Activated naive CD4-positive, alpha-beta T cell treated with Interleukin-2 at 50 U/mL for 16 hours (primary cell): ENCODE data around the gene MATN3.

Experiments used
- DNase-seq: peaks from one replicate; pipeline ENCODE4 v3.0.0-alpha.2; 2020

Gene MATN3

DNA sequence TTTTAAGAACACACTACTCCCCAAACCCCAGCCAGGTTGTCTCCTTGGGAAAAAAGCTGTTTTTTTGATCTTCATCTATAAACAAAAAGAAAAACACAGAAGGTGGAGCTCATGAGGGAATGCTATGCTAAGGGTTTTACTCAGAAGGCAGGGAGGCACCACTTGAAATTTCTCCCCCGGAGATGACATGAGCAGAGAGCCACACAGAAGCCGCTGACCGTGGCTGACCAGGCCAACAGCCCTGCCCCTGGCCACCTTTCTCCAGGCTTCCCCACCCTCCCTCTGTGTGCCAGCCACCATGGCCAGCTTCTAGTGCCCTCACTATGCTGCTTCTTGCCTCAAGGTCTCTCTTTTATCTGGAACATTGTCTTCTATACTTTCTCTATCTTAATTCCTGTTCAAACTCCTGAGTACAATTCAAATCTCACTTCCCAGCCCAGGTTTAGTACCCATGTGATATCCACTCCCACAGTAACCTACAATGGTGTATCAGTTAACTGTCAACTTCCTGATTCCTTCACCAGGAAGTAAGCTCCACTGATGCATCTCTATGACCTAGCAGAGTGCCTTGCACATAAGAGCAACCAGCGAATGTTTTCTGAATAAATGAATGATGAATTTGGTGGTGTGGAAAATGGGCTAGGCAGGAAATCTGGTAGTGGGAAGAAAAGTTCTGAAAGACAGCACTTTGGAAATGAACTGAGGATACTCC, 23.6 kb upstream of the MATN3 start:
- DNase-seq: no peak

DNA sequence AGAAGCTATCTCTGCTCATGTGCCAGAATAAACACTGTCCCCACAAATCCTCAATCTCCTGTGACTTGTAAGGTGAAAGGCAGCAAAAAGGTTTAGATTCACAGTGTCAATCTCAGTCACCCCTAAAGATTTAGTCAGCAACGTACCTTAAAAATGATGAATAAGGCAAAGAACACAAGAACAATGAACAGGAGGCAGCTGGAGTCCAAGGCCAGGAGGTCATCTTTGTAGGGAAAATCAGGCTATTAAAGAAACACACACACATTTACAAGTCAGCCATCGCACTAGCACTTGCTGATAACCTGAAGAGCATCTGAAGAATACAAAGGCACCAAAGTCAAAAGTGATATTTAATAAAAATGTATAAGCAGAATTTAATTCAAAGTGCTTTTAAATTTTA, 22.4 kb upstream of the MATN3 start:
- no peak for DNase-seq

DNA sequence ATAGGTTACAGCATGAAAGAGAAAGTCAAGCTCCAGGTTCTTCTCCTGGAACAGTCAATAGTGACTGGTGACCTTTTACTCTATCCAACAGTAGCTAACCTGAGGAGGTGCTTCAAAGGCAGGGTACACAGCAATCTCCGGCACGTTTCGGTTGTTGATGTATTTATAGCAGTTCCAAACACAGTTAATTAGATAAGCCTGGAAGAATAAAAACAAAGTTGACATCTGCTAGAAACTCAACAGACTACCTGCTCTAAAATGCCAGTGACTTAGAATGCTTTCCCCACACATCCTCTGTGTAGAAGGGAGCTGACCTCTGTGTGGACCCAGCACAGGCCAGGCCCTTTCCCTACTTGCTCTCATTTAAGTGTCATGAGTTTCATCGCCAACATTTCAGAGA, 21.8 kb upstream of the MATN3 start:
- no peak for DNase-seq

DNA sequence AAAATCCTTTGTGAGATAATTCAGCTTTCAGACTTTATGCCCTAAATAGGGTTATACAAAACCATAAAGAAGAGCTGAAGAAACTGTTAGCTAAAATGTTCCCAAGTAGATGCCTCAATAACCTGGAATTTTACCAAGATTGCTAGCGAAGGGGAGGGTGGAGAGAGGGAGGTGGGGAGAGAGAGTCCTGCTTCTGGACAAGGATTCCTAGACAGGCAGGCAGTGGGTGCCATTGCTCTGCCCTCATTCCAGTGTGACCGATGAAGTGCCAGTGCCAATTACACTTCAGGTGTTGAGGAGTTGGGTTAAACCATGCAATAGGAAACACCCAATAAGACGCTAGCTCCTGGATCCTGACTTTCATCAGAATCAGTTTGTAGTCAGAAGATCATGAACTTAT, 20.9 kb upstream of the MATN3 start:
- DNase-seq: no peak

DNA sequence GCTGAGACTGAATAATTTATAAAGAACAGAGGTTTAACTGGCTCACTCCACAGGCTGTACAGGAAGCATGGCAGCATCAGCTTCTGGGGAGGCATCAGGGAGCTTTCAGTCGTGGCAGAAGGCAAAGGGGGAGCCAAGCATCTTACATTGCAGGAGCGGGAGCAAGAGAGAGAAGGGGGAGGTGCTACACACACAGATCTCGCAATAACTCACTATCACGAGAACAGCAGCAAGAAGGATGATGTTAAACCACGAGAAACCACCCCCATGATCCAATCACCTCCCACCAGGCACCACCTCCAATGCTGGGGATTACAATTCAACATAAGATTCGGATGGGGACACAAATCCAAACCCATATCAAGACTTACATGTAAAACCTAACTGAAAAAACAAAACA, 17.8 kb upstream of the MATN3 start:
- no peak for DNase-seq

DNA sequence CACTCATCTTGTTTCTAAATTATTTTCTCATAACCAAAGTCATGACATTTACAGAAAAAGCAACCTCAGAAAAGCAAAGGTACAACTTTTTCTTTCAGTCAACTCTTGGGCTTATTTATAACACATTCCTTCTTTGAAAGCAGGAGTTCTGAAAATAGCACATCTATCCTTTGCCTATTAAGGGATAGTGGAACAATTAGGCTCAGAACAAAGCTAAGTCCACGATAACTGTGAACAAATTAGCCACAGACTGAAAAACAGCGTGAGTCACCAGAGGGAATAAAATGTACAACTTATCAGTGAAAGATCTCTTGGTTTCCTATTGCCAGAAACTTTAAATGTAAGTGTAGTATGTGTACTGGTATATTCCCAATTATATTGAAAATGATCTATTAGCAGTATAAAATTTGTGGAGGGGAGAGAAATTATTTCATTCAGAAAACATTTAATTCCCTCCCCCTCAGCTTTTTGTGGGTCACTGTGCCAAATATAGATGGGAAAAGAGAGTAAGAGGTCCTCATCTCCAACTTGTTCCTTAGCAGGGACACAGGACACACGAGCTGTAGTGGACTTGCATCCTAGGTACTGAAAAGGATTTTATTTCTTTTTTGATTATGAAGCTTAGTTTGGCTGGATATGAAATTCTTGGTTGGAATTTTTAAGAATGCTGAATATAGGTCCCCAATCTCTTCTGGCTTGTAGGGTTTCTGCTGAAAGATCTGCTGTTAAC, 15.4 kb upstream of the MATN3 start:
- no peak for DNase-seq

DNA sequence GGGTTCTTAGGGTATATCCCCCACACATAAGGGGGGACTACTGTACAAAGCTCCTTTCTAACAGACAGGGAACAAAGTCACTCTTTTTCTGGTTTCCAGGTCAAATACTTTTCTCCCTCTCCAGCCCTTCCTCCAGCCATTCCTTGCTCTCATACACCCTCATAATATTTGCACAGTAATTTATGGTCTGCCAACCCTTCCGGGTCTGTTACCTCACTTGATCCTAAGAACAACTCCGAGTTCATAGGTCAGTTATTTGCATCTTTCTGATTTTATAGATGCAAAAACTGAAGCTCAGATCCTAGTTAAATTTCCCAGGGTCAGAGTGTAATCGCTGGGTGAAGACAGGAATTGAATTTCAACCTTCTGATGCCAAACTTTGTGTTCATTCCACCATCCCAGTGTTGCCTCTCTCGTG, 14.8 kb upstream of the MATN3 start:
- DNase-seq: no peak

DNA sequence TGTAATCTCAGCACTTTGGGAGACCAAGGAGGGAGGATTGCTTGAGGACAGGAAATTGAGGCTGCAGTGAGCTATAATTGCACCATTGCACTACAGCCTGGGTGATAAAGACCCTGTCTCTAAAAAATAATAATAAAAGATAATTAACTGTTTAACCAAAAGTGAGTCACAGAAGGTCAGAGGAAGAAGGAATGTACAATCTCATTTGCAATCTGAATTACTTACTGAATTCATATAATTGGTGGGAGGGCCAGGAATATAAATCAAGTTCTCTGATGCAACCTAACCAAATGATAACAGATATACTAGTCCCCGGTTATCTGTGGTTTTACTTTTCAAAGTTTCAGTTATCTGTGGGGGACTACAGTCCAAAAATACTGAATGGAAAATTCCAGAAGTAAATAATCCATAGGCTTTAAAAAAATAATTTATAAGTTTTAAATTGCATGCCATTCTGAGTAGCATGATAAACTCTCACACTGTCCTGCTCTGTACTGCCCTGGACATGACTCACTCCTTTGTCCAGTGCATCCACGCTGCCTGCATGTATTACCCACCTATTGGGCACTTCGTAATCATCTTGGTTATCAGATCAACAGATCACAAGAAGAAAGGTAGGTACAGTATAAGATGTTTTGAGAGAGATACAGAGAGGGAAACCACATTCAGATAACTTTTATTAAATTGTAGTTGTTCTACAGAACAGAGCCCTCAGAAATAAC, 12.8 kb upstream of the MATN3 start:
- no peak for DNase-seq

DNA sequence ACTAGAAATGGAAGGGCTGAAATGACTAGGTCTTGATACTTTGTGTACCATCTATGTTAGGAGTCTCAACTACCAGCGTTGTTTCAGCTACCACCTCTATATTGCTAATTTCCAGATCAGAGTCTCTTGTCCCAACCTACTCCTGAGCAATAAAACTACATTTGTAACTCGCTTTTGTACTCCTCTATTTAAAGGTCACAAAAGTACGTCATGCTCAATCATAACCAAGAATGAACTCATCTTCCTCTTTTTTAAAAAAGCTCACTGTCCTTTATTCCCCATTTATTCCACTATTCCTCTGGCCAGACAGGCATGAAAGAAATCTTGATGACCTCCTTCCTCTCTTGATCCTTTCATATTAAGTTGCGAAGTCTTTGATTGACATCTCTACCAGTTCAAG, 11.2 kb upstream of the MATN3 start:
- no peak for DNase-seq

DNA sequence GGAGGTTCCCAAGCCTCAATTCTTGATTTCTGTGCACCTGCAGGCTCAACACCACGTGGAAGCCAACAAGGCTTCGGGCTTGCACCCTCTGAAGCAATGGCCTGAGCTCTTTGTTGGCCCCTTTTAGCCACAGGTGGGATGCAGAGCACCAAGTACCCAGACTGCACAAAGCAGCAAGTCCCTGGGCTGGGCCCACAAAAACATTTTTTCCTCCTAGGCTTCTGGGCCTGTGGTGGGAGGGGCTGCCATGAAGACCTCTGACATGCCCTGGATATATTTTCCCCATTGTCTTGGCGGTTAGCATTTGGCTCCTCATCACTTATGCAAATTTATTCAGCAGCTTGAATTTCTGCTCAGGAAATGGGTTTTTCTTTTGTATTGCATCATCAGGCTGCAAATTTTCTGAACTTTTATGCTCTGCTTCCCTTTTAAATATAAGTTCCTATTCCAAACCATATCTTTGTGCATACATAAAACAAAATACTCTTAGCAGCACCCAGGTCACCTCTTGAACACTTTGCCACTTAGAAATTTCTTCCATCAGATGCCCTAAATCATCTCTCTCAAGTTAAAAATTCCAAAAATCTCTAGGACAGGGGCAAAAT, 9.0 kb upstream of the MATN3 start:
- DNase-seq: no peak

DNA sequence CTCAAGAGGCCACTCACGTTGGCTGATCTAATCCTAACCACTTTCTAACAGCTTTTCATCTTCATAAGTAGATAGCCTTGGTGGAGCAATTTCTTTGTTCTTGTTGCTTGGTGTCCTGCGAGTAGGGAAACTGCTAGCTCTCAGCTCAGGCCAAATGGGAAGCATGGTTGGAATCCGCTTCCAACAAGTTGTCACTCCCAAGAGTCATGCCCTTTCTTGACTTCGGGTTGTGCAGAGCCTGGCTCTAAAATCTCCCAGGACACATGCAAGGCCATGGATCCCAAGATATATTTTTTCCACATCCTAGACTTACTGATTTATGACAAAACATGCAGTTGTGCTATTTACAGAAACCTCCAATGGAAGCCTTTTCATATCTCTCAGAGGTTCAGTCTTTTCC, 7.3 kb upstream of the MATN3 start:
- DNase-seq: no peak

DNA sequence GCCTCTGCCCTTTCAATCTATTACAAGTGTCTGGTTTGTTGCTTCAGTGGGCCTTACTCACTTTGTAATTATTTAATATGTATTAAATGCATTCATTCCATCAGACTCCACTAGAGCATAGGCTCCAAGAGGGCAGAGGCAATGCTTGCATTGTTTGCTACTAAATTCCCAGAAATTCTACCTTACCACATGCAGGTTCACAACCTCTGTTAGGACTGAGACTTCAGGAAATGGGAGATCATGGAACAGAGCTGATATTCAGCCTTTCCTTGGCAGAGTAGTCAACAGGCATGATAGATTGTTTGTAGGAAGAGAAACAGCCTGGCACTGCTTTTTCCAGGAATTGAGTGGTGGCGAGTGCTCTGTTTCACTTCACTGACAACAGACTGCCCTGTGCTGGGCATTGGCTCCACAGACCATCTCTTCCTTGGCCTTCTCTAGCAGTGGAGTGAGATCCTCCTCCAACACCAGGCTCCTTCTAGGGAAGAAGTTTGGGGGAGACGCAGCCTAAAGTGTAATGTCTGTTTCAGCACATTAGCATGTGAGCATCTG, 6.2 kb upstream of the MATN3 start:
- no peak for DNase-seq

DNA sequence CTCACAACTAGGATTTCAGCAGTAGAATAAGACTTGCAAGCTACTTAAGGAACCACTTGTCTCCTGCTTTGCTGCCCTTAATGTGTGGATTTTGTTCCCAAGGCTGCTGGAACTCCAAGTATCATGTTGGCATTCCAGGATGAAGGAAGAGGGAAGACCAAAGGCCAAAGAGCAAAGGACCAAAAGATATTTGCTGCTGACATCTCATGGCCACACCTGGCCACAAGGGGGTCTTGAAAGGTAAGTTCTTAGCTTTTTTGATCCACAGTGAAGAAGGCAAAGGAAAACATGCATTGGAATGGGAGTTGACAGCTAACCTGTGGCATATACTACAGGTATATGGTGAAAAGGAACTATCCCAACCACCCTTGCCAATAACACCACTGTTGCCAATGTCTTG, 3.9 kb upstream of the MATN3 start:
- no peak for DNase-seq

DNA sequence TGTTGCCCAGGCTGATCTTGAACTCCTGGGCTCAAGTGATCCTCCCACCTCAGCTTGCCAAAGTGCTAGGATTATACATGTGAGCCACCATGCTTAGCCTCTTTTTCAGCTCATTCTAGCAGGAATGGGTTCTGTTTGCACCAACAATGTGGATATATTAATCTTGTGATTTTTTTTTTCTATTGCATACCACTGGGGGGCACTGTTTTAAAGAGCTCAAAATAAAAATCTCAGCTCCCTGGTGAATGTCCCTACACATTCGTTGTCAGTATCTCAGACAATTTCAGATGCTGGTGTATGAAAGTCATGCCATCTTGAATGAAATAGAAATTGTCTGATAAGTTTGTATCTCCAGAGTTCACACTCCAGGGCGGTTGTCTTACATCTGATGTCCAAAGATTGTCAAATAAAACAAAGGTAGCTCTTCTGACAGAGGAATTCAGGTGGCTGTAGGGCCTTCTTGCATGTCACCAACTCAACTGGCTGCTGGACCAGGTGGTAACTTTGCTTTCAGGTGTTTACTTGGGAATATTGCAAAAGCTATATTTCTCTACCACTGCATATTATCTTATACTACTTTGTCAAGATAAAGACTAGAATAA, 3.1 kb upstream of the MATN3 start:
- DNase-seq: no peak

DNA sequence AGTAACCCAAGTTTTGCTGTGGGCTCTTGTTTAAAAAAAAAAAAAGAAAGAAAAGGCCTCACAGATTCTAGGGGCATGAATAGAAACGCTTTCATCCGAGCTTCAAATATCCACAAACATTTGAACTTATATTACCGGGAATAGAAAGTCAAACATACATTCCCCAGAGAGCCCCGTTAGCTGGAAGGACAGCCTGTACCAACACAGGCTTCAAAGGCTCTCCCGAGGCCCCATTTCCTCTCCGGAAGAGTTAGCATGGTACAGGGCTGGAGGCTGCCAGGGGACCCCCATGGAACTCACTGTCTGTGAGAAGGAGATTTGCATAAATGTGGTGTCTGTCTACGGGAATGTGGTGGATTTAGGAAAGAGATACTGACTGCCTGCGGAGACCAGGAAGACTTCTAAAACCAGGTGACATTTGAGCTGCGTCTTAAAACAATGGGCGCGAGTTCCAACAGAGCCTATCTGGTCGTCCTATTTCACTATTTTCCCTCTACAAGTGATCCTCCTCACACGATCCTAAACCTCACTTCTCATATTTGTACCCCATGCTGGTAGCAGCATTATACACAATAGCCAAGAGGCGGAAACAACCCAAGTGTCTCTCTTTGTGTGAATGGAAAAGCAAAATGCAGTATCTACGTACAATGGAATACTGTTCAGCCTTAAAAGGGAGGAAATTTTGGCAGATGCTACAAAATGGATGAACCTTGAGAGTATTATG, 820 bp upstream of the MATN3 start:
- DNase-seq: no peak

DNA sequence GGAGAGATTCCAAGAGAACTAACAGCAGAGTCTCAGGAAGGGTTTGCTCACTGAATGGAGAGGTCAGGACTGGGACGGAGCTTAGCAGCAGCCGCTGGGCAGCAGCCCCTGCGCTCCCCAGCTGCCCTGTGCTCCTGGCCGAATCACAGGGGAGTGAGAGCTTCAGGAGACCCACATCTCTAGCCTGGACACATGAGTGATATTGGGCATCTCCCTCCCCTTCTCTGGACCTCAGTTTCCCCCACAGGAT, 511 bp downstream of the MATN3 start:
- DNase-seq: no peak

DNA sequence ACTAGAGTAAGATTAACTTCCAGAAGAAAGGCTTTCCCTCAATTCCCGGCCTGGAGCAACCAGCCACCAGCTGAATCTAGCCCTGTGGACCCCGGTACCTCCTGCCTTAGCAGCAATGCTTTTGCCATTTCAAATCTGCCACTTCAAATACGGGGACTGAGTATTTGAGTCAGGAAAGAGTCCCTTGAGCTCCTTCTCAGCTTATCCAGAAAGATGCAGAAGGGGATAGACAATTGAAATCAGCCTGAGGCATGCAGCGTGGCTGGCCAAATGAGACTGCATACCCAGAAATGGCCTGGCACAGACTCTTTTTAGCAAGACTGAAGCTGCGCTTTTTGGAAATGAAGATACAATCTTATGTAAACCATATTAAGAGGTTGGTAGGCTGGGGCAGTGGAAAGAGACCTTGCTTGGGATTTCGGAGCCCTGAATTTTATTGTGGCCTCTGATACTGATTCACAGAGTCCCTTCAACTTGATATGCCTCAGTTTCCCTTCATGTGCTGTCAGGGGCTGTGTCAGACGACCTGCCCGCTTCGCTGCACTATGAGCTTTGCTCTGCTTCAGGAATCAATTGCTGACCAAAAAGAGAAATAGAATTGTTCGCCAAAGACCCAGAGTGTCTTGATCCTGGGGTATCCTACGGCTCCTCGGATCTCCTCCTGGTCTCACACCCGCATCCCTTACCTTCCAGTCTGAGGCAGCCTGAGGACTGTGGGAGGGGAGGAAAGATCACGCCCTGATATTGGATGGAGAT, 1.0 kb downstream of the MATN3 start:
- no peak for DNase-seq

DNA sequence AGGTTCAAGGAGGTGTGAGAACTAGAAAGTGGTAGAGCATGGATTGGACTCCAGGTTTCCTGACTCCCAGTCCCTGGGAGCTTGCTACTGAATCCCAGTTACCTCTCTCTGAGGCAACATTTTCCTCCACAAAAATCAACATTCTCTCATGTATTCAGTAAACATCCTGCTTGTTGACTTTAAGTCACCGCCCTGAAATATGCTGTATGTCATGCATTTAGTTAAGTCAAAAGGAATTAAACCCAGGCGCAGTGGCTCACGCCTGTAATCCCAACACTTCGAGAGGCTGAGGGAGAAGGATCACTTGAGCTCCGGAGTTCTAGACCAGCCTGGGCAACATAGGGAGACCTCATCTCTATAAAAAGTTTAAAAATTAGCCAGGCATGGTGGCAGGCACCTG, 3.8 kb downstream of the MATN3 start:
- DNase-seq: no peak

DNA sequence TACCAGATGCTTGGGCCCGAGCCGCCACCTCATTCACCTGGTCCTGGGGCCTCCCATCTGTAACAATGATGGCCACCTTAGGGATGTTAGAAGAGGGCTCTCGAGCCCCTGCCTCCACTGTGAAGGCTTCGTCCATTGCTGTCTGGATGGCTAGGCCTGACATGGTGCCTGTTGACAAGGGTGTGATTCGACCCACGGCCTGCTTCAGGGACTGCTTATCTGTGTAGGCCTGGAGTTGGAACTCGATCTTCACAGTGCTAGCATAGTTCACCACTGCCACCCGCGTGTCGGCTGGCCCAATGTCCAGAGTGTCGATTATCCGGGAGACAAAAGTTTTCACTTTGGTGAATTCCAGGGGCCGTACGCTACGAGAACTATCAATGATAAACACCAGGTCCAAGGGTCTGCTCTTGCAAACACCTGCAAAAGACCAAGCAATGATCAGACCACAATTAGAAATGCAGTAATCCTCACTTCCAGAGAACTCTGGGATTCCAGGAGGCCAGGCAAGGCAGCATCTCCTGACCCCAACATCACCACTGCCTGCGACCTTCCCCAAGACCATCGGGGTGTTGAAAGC, 6.5 kb downstream of the MATN3 start:
- DNase-seq: no peak

DNA sequence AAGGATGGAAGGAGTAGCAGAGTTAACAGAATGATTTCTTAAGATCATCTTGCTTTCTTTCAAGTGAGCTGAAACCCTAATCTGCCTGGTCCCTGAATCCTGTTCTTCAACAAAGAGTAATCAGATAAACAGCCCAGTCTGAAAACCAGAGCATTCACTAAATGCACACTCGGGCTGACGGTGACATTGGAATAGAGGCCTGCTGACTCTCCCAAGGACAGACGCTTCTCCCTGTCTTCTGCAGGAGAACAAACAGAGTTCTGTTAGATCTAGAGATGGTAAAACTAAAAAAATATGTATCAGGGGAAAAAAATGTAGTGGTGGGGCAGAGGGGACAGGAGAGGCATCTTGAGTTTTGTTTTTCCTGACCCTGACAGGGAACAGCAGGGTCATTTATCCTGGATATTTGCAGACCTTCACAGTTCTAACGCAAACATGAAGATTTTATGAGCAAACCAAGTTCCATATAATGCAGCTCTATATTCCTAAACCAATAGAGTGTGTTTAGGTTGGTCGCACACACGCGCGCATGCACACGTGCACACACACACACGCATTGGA, 7.3 kb downstream of the MATN3 start:
- no peak for DNase-seq

DNA sequence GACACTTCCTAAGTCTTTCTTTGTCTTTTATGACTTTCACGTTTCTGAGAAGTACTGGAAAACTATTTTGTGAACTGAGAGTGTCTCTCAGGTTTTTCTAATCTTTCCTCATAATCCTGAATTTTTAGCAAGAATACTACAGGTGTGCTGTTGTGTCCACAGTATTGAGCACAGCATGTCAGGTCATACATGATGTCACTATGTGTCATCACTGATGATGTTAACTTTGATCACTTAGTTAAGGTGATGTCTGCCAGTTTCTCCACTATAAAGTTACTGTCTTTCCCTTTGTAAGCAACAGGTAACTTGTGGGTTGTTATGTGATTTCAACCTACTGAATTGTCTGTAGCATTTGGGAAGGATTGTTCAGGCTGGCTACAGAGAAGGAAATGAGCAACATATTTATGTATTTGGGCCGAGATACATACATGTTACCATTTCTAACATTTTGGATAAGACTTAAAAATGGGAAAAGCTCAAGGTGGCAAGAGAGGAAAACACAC, 11.1 kb downstream of the MATN3 start:
- DNase-seq: no peak
